ENCODE measurements around the gene GHR.

- TF ChIP-seq, protein P1, sequence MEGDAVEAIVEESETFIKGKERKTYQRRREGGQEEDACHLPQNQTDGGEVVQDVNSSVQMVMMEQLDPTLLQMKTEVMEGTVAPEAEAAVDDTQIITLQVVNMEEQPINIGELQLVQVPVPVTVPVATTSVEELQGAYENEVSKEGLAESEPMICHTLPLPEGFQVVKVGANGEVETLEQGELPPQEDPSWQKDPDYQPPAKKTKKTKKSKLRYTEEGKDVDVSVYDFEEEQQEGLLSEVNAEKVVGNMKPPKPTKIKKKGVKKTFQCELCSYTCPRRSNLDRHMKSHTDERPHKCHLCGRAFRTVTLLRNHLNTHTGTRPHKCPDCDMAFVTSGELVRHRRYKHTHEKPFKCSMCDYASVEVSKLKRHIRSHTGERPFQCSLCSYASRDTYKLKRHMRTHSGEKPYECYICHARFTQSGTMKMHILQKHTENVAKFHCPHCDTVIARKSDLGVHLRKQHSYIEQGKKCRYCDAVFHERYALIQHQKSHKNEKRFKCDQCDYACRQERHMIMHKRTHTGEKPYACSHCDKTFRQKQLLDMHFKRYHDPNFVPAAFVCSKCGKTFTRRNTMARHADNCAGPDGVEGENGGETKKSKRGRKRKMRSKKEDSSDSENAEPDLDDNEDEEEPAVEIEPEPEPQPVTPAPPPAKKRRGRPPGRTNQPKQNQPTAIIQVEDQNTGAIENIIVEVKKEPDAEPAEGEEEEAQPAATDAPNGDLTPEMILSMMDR (IDR thresholded peaks at IDR 0.05; ENCODE audit: low read length), result no peak
- no peak for TF ChIP-seq EZH2 (optimal IDR thresholded peaks at IDR 0.05; ENCODE audit: low read depth, low read length)
- TF ChIP-seq EZH2phosphoT487 (IDR thresholded peaks at IDR 0.05; ENCODE audit: low read length), result no peak
Observed at GRCh38 chr5:42396111-42396510, 27.1 kb upstream of the GHR start.
